ENCODE results near the gene WASF2.
A peak's percentile ranks its signal among the peaks of the same experiment; 100 is the strongest.
"Not testable (repeated sequence)": the region's sequence is repeated elsewhere in the genome, so short reads cannot be mapped to it uniquely, and the experiment has no call there.

Gene WASF2

DNA sequence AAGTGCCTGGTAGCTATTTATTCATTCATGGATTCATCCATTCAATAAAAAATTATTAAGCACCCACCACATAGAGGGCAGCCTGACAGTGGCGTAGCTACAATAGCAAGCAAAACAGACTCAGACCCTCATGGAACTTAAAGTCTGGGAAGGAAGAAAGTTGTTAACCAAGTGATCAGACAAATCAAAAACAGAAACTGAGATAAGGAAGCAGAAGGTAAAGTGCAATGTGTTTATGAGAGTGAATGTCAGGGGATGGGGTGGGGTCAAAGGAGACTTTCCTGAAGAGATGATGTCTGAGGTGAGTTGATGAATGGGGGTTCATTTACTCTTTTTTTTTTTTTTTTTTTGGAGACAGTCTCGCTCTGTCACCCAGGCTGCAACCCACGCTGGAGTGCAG lies 2.8 kb upstream of the WASF2 start:
- DNase-seq = no peak

DNA sequence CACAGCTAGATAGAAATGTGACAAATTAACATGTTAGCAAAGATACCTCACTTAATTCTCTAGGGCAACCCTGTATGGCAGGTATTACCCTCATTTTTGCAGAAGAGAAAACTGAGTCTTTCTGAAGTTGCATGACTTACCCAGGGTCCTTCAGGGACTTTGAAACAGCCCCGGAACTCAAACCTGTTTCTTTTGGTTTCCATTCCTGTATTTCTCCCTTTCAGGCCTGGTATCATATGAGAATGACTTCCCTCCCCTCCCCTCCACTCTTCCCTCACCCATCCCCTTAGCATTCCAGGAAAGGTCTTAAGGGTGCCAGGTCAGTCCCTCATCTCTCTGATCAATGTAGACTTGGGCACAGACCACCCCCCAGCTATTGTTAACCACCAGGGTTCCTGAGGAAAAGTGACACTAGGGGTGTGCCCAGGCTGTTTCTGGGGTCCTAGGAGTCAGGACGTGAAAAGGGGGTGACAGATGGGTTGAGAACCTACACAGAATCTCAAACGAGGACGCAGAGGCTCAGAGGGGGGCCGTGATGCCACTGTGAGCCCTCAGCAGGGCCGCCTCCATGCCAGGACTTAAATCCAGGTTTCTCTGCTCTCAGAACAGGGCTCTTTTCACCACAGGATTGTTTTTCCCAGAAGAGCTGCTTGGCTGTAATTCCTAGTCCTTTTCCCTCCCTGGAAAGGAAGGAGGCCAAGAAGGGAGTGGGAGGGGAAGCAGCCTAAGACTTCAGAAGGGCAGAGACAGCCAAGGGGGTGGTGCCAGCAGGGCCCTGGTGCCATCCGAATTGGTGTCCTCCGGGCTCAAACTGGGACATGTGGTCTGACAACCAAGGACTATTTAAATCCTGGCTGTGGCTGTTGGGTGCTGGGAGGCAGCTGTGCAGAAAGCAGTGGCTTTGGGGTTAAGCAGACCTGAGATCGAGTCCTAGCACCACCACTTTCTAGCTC lies 2.1 kb upstream of the WASF2 start:
- no peak for DNase-seq

DNA sequence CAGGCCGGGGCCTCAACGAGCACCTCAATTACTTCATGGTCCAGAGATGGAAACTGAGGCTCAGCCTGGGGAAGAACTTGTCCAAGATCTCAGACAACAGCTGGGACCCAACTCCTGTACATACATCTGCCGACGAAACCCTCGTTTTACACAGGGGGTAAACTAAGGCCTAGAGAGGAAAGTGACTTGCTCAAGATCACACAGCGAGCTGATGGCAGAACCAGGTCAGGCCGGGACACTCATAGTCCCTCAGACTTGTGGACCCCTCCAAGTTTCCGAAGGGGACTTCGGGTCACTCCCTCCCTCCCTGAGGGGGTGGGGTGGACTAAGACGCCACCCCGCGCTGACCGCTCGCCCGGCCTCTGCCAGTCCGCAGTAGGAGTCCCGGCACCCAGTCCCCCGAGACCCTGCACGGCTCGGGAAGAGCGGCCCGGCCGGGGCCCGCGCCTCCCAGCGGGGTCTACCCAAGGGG lies 430 bp downstream of the WASF2 start:
- DNase-seq = peak; percentile 31

DNA sequence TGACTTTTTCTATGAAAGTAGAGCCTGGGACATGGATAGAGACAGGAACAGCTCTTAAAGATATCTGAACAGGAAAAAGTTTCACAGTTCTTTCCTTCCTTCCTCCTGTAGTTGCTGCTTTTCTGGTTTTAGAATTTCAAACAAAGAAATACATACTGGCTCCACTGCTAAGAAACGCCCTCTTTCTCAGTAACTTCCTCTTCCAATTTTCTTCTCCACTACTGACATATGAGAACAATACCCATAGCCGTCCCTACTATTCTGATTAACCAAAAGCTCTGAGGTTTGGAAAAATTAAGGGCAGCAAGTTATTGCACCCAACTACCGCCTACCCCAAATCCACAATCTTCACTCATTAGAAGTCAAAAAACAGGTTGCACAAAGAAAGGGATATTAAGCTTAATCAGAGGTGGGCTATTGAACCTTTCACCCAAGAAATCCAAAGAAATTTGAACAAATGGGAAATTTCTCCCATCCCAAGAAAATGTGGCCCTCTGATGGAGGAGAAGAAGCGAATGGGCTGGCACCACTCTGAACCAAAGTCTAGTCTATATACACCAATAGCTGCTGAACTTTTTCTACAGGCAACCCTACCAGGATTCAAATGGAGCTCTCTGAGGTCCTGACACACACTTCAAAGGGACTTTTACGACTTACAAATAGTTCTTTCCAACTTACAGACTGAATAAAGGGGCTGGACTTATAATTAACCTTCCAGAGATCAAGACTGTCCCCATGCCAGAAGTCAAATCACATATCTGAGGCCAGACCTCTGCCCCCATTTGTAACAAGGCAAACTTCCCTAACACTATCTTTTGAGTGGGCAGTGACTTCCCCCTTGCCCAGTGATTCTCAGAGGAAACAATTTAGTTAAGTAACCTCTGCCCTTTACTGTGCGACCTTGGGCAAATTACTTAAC lies 1.7 kb downstream of the WASF2 start:
- no peak for DNase-seq

DNA sequence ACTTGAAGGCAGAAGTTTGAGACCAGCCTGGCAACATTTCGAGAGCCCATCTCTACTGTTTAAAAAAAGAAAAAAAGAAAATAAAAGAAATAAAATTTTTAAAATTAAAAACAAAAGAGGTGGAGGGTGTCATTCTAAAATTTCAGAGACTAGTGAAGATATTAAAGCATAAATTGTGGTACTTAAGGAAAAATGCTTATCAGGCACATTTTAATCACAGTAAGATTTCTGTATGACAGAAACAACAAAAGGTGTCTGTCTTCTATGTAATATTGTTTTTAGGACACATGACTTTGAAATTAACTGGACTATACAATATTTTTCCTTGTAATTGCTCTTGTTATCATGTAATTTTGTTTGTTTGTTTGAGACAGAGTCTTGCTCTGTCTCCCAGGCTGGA lies 4.6 kb downstream of the WASF2 start:
- no peak for DNase-seq

- DNase-seq = no peak
These were observed 6.3 kb downstream of the WASF2 start for GRCh38 chr1:27483659-27484058.

- no peak for DNase-seq
These were observed 7.9 kb downstream of the WASF2 start for GRCh38 chr1:27481994-27482620.

- DNase-seq = no peak
These were observed 11.9 kb downstream of the WASF2 start for GRCh38 chr1:27478098-27478497.

DNA sequence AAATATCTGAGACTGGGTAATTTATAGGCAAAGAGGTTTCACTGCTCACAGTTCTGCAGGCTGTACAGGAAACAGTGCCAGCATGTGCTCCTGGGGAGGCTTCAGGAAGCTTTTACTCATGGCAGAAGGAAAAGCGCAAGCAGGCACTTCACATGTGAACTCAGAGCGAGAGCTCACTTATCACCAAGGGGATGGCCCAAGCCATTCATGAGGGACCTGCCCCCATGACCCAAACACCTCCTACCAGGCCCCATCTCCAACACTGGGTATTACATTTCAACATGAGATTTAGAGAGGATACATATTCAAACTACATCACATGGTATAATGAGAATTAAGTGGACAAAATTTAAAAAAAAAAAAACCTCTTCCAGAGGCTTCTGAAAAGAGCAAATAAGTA lies 13.7 kb downstream of the WASF2 start:
- DNase-seq = no peak

DNA sequence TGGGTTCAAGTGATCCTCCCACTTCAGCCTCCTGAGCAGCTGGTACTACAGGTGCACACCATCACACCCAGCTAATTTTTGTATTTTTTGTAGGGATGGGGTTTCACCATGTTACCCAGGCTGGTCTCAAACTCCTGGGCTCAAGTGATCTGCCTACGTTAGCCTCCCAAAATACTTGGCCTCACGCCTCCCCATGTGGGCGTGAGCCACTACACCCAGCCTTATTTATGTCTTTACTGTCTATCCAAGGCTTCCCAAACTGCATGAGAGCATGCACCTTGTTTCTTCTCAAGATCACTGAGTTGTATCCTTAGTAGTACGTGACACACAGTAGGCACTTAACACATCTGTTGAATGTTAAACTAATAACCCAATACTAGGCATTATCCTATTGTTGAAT lies 14.2 kb downstream of the WASF2 start:
- DNase-seq = no peak

DNA sequence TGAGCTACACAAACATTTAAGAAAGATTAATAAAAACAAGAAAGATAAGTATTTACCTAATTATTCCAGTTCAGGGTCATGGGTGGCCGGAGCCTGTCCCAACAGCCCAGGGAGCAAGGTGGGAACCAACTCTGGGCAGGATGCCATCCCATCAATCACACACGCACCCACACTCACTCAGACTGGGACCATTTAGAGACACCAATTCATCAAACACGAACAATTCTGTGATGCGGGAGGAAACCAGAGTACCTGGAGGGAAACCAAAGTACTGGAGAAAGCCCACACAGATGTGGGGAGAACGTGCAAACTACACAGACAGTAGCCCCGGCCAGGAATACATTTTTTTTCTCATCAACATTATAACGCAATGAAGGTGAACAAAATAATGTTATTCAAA lies 16.2 kb downstream of the WASF2 start:
- DNase-seq = no peak

DNA sequence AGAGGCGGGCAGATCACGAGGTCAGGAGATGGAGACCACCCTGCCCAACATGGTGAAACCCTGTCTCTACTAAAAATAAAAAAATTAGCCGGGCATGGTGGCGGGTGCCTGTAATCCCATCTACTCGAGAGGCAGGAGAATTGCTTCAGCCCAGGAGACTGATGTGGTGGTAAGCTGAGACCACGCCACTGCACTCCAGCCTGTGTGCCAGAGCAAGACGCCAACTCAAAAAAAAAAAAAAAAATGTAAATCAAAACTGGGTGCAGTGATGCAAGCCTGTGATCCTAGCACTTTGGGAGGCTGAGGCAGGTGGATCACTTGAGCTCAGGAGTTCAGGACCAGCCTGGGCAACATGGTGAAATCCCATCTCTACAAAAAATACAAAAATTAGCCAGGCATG lies 17.9 kb downstream of the WASF2 start:
- not testable (repeated sequence) for DNase-seq

GRCh38 chr1:27471477-27471876 lies 18.5 kb downstream of the WASF2 start:
- no peak for DNase-seq

- no peak for DNase-seq
These were observed 20.6 kb downstream of the WASF2 start for GRCh38 chr1:27469334-27469733.

GRCh38 chr1:27468378-27468777 lies 21.6 kb downstream of the WASF2 start:
- not testable (repeated sequence) for DNase-seq

GRCh38 chr1:27464926-27465647 lies 24.9 kb downstream of the WASF2 start:
- DNase-seq = no peak

- DNase-seq = not testable (repeated sequence)
These were observed 26.1 kb downstream of the WASF2 start for GRCh38 chr1:27463916-27464315.

DNA sequence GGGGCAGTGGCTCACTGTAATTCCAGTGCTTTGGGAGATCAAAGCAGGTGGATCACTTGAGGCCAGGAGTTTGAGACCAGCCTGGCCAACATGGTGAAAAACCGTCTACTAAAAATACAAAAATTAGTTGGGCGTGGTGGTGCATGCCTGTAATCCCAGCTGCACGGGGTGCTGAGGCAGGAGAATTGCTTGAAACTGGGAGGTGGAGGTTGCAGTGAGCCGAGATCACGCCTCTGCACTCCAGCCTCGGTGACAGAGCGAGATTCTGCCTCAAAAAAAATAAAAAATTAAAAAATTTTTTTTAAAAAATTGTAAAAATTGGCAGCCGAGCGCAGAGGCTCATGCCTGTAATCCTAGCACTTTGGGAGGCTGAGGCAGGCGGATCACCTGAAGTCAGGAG lies 31.4 kb downstream of the WASF2 start:
- not testable (repeated sequence) for DNase-seq

GRCh38 chr1:27455139-27455811 lies 34.7 kb downstream of the WASF2 start:
- no peak for DNase-seq

GRCh38 chr1:27454610-27455009 lies 35.4 kb downstream of the WASF2 start:
- DNase-seq = no peak

DNA sequence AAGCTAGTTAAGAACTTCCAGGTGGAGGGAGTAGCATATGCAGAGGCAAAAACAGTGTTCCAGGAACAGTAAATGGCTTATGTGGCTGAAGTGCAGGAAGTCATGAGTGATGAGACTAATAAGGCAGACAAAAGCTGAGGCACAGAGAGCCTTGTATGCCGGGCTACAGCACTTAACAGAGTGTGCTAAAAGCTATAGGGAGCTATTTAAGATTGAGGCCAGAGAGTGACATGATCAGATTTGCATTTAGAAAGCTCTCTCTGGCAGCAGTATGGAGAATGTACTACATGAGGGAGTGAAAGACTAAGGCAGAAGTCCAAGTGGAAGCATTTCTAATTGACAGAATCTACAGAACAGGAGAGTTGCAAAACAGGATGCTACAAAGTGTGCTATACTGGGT lies 38.6 kb downstream of the WASF2 start:
- DNase-seq = no peak

DNA sequence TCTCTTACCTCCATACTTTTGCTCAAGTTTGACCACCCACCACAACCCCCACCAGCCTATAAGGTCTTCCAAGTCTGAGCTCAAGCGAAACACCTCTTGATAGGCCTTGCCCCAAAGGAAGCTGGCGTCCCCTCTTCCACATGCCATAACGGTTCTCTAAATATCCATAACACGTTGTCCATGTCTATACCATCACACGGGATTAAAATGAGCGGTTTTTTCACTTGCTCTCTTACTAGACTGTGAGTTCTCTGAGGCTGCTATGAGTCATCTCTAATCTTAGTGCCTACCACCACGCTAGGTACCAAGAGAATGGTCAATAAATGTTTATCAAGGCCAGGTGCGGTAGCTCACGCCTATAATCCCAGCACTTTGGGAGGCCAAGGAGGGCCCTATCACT lies 41.0 kb downstream of the WASF2 start:
- DNase-seq = no peak

All from fibroblast of skin of right biceps (primary cell).